ENCODE data around the gene DOCK4.

DOCK4 gene

DNA sequence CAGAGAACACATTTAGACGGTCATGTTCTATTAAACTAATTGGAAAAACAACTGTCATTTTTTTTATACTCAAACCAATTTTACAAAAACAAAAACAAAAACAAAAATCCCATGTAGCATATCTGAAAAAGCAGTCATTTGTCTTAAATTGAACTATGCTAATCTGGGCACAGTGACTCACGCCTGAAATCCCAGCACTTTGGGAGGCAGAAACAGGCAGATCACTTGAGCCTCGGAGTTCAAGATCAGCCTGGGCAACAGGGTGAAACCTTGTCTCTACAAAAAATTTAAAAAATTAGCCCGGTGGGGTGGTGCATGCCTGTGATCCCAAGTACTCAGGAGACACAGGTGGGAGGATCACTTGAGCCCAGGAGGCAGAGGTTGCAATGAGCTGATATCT, 253.4 kb downstream of the DOCK4 start:
- no peaks in the 10 kb centered on the region for H3K79me2 ChIP-seq (ENCODE audit: insufficient read depth, low read length)
- no peaks in the 10 kb centered on the region for H3K9me3 ChIP-seq (ENCODE audit: insufficient read depth, low read length)
- no peaks in the 10 kb centered on the region for H3K36me3 ChIP-seq (ENCODE audit: low read length)
- H3K4me3 ChIP-seq (ENCODE audit: insufficient read depth, low read length, poor library complexity, severe bottlenecking) = no peak overlapping the region
- H3K9me2 ChIP-seq (replicated peaks; ENCODE audit: insufficient read depth, low read length) = no peaks in the 10 kb centered on the region
- no peaks in the 10 kb centered on the region for H4K20me1 ChIP-seq (ENCODE audit: low read depth, low read length)
- H3F3A ChIP-seq (ENCODE audit: insufficient read depth) = no peaks in the 10 kb centered on the region
- no peaks in the 10 kb centered on the region for H3K27me3 ChIP-seq (ENCODE audit: low read length)
- H3K27ac ChIP-seq (ENCODE audit: low read depth, low read length) = no peak overlapping the region
- no peak overlapping the region for H3K4me2 ChIP-seq (ENCODE audit: low read depth, low read length, poor library complexity, severe bottlenecking)
- no peak overlapping the region for H2AFZ ChIP-seq (ENCODE audit: low read depth, low read length, severe bottlenecking)
- H3K9ac ChIP-seq (ENCODE audit: low read length) = no peak overlapping the region
- TF ChIP-seq, protein P1, sequence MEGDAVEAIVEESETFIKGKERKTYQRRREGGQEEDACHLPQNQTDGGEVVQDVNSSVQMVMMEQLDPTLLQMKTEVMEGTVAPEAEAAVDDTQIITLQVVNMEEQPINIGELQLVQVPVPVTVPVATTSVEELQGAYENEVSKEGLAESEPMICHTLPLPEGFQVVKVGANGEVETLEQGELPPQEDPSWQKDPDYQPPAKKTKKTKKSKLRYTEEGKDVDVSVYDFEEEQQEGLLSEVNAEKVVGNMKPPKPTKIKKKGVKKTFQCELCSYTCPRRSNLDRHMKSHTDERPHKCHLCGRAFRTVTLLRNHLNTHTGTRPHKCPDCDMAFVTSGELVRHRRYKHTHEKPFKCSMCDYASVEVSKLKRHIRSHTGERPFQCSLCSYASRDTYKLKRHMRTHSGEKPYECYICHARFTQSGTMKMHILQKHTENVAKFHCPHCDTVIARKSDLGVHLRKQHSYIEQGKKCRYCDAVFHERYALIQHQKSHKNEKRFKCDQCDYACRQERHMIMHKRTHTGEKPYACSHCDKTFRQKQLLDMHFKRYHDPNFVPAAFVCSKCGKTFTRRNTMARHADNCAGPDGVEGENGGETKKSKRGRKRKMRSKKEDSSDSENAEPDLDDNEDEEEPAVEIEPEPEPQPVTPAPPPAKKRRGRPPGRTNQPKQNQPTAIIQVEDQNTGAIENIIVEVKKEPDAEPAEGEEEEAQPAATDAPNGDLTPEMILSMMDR (IDR thresholded peaks at IDR 0.05; ENCODE audit: insufficient read depth, low read length, poor library complexity, severe bottlenecking) = no peak
- no peak for TF ChIP-seq EZH2phosphoT487 (conservative IDR thresholded peaks at IDR 0.05; ENCODE audit: low read length)

DNA sequence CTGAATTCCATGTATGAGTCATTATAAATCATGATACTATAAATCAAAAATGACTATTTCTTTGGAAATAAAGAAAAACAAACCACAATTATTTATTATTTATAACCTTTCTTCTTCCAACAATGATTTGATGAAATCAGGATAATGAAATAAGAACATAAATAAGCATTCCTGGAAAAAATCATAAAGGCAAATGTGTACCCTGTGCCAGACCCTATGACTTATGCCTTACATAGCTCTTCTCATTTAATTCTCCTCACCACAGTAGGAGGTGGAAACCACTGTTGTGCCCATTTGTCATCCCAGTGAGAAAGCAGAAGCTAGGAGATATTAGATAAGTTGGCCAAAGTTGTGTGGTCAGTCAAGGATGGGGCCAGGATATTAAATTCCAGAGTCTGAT, 255.1 kb downstream of the DOCK4 start:
- H3K36me3 ChIP-seq (ENCODE audit: low read length) = no peaks in the 10 kb centered on the region
- no peak overlapping the region for H3K4me2 ChIP-seq (ENCODE audit: low read depth, low read length, poor library complexity, severe bottlenecking)
- no peak overlapping the region for H3K27ac ChIP-seq (ENCODE audit: low read depth, low read length)
- no peaks in the 10 kb centered on the region for H3K9me2 ChIP-seq (replicated peaks; ENCODE audit: insufficient read depth, low read length)
- no peaks in the 10 kb centered on the region for H3F3A ChIP-seq (ENCODE audit: insufficient read depth)
- no peak overlapping the region for H2AFZ ChIP-seq (ENCODE audit: low read depth, low read length, severe bottlenecking)
- H3K79me2 ChIP-seq (ENCODE audit: insufficient read depth, low read length) = no peaks in the 10 kb centered on the region
- H3K4me3 ChIP-seq (ENCODE audit: insufficient read depth, low read length, poor library complexity, severe bottlenecking) = no peak overlapping the region
- H3K27me3 ChIP-seq (ENCODE audit: low read length) = no peaks in the 10 kb centered on the region
- H3K9ac ChIP-seq (ENCODE audit: low read length) = no peak overlapping the region
- no peaks in the 10 kb centered on the region for H3K9me3 ChIP-seq (ENCODE audit: insufficient read depth, low read length)
- TF ChIP-seq, protein P1 (IDR thresholded peaks at IDR 0.05; ENCODE audit: insufficient read depth, low read length, poor library complexity, severe bottlenecking) = no peak
- no peak for TF ChIP-seq EZH2phosphoT487 (conservative IDR thresholded peaks at IDR 0.05; ENCODE audit: low read length)
- no peaks in the 10 kb centered on the region for H4K20me1 ChIP-seq (ENCODE audit: low read depth, low read length)

DNA sequence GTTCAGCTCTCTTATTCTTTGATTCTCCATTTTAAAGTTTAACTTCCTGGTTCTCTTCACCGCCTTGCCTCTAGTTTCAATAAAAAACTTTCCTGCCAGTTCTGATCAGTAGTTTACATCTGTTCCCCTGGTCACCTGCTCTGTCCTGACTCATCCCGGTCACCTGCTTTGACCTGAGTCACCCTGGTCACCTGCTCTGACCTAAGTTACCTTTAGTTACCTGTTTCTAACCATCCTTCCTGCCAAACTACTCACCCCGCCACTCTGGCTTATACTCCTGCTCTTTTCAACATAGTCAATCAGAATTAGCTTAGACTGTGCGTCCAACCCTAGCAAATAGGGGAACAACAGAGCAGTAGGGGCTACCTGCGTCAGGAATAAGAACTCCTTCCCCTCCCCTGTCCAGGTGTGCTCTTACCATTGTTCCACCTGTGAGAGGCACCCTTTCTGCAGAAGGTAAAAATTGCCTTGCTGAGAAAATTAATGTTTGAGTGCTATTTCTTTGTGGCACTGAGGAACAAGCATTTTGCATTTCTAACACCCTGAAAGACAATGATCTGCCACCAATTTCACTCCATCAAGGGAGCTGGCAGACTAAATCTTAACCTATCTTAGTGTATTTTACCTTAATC, 263.6 kb downstream of the DOCK4 start:
- H3K9ac ChIP-seq (ENCODE audit: low read length) = no peak overlapping the region
- H3F3A ChIP-seq (ENCODE audit: insufficient read depth) = no peaks in the 10 kb centered on the region
- H3K9me3 ChIP-seq (ENCODE audit: insufficient read depth, low read length) = peaks cover 14% of the 10 kb centered on the region
- no peak overlapping the region for H2AFZ ChIP-seq (ENCODE audit: low read depth, low read length, severe bottlenecking)
- no peak overlapping the region for H3K27ac ChIP-seq (ENCODE audit: low read depth, low read length)
- H3K4me2 ChIP-seq (ENCODE audit: low read depth, low read length, poor library complexity, severe bottlenecking) = no peak overlapping the region
- H3K79me2 ChIP-seq (ENCODE audit: insufficient read depth, low read length) = no peaks in the 10 kb centered on the region
- H3K9me2 ChIP-seq (replicated peaks; ENCODE audit: insufficient read depth, low read length) = no peaks in the 10 kb centered on the region
- no peaks in the 10 kb centered on the region for H3K36me3 ChIP-seq (ENCODE audit: low read length)
- TF ChIP-seq EZH2phosphoT487 (conservative IDR thresholded peaks at IDR 0.05; ENCODE audit: low read length) = no peak
- TF ChIP-seq, protein P1 (IDR thresholded peaks at IDR 0.05; ENCODE audit: insufficient read depth, low read length, poor library complexity, severe bottlenecking) = no peak
- no peaks in the 10 kb centered on the region for H4K20me1 ChIP-seq (ENCODE audit: low read depth, low read length)
- H3K4me3 ChIP-seq (ENCODE audit: insufficient read depth, low read length, poor library complexity, severe bottlenecking) = no peak overlapping the region
- H3K27me3 ChIP-seq (ENCODE audit: low read length) = no peaks in the 10 kb centered on the region
